ENCODE data around the gene BICRA. TPM values are rescaled to one million over a fixed set of nuclear protein-coding genes. Genes with fewer than 3 reads are reported as not detected.
A peak's percentile ranks its signal among the peaks of the same experiment; 100 is the strongest.

The BICRA gene
- total RNA-seq, 1 experiment from 2014 or later: 13.1 TPM

DNA sequence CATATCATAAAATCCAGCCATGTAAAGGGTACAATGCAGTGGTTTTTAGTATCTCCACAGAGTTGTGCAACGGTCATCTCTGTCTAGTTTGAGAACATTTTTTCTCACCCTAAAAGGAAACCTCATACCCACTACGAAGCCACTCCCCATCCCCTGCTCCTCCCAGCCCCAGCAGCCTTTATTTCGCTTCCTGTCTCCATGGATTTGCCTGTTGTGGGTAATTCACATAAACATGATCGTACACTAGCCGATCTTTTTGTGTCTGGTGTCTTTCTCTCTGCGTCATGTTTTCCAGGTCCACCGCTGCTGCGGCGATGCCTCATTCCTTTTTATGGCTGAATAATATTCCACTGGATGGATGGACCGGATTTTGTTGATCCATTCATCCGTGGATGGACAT, 28.6 kb downstream of the BICRA start:
- intact Hi-C loops (cut with micrococcal nuclease): no loop called here
- peak overlapping the region; percentile 11 for H3K27ac Mint-ChIP-seq (ENCODE audit: low read depth, unreplicated experiment)
- CTCF ChIA-PET: interaction anchor here (0.6 to 0.7 kb wide), 2 partner anchors 332 to 387 kb away, joined by 3 to 5 read pairs; no protein-coding TSS in a partner anchor

DNA sequence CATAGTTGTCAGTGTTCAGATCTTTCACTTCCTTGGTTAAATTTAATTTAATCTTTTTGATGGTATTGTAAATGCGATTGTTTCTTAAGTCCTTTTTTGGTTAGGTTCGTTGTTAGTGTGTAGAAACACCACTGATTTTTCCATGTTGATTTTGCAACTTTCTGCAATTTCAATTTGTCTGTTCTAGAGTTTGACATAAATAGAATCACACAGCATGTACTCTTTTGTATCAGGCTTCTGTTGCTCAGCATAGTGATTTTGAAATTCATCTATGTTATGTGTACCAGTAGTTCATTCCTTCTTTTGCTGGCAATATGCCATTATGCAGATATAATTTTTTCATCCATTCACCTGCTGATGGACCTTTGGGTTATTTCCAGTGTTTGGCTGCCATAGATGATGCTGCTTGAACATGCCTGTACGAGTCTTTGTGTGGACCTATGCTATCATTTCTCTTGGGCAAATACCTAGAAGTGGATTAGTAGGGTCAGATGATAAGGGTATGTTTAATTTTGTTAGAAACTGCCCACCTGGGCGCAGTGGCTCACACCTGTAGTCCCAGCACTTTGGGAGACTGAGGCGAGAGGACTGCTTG, 33.1 kb downstream of the BICRA start:
- Mint-ChIP-seq H3K27ac (ENCODE audit: low read depth, unreplicated experiment) (peak overlapping the region; percentile 42), H3K9me3 (ENCODE audit: unreplicated experiment) (no peaks in the 10 kb centered on the region), H3K36me3 (ENCODE audit: insufficient read depth, unreplicated experiment) (peaks cover 39% of the 10 kb centered on the region), H3K4me1 (ENCODE audit: insufficient read depth, unreplicated experiment) (peaks cover 35% of the 10 kb centered on the region), H3K27me3 (ENCODE audit: insufficient read depth, unreplicated experiment) (no peaks in the 10 kb centered on the region), H3K4me3 (ENCODE audit: unreplicated experiment) (no peak overlapping the region)
- TF ChIP-seq, protein P1, sequence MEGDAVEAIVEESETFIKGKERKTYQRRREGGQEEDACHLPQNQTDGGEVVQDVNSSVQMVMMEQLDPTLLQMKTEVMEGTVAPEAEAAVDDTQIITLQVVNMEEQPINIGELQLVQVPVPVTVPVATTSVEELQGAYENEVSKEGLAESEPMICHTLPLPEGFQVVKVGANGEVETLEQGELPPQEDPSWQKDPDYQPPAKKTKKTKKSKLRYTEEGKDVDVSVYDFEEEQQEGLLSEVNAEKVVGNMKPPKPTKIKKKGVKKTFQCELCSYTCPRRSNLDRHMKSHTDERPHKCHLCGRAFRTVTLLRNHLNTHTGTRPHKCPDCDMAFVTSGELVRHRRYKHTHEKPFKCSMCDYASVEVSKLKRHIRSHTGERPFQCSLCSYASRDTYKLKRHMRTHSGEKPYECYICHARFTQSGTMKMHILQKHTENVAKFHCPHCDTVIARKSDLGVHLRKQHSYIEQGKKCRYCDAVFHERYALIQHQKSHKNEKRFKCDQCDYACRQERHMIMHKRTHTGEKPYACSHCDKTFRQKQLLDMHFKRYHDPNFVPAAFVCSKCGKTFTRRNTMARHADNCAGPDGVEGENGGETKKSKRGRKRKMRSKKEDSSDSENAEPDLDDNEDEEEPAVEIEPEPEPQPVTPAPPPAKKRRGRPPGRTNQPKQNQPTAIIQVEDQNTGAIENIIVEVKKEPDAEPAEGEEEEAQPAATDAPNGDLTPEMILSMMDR (IDR thresholded peaks at IDR 0.05; ENCODE audit: unreplicated experiment): no peak
- intact Hi-C loops (cut with micrococcal nuclease): no loop called here
- CTCF ChIA-PET: no interaction called here
- BruUV-seq (replicated peaks): no TSS peak
- DNase-seq (ENCODE audit: unreplicated experiment): no peak
- POLR2A ChIA-PET: interaction anchor here (1.0 kb wide), 1 partner anchor 42 kb away, joined by 5 read pairs; no protein-coding TSS in a partner anchor

More for the DNA sequence above, 28.6 kb downstream of the BICRA start:
- TF ChIP-seq, protein P1 (IDR thresholded peaks at IDR 0.05; ENCODE audit: unreplicated experiment): no peak
- Mint-ChIP-seq H3K9me3 (ENCODE audit: unreplicated experiment) (no peaks in the 10 kb centered on the region), H3K4me1 (ENCODE audit: insufficient read depth, unreplicated experiment) (peaks cover 37% of the 10 kb centered on the region), H3K27me3 (ENCODE audit: insufficient read depth, unreplicated experiment) (no peaks in the 10 kb centered on the region), H3K36me3 (ENCODE audit: insufficient read depth, unreplicated experiment) (peaks cover 36% of the 10 kb centered on the region), H3K4me3 (ENCODE audit: unreplicated experiment) (no peak overlapping the region)
- DNase-seq (ENCODE audit: unreplicated experiment): no peak
- BruUV-seq (replicated peaks): no TSS peak
- POLR2A ChIA-PET: no interaction called here

DNA sequence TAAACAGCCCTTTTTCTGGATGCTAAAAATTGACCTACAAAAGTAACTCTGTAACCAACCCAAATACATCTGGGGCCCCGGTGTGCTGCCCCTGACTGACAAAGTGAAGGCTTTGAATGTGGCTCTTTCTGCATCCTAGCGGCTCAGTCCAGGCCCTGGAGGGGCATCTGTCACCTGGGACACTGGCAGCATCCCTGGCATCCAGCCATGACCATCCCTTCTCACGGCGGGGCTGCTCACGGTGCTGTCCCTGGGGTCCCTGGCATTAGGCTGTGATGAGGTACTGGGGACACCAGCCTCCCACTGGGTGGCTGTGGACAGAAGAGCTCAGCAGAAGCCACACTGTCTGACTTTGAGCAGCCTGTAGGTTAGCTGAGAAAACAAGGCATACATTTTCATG, 34.3 kb downstream of the BICRA start:
- Mint-ChIP-seq H3K4me3 (ENCODE audit: unreplicated experiment) (no peak overlapping the region), H3K27me3 (ENCODE audit: insufficient read depth, unreplicated experiment) (no peaks in the 10 kb centered on the region), H3K4me1 (ENCODE audit: insufficient read depth, unreplicated experiment) (peaks cover 30% of the 10 kb centered on the region), H3K27ac (ENCODE audit: low read depth, unreplicated experiment) (no peak overlapping the region), H3K9me3 (ENCODE audit: unreplicated experiment) (no peaks in the 10 kb centered on the region), H3K36me3 (ENCODE audit: insufficient read depth, unreplicated experiment) (peaks cover 35% of the 10 kb centered on the region)
- no TSS peak for BruUV-seq (replicated peaks)
- DNase-seq (ENCODE audit: unreplicated experiment): no peak
- ChIA-PET POLR2A (interaction anchor here (1.3 kb wide), 1 partner anchor 25 kb away, joined by 3 read pairs; no protein-coding TSS in a partner anchor), CTCF (no interaction called here)
- intact Hi-C loops (cut with micrococcal nuclease): no loop called here
- TF ChIP-seq, protein P1 (IDR thresholded peaks at IDR 0.05; ENCODE audit: unreplicated experiment): no peak

DNA sequence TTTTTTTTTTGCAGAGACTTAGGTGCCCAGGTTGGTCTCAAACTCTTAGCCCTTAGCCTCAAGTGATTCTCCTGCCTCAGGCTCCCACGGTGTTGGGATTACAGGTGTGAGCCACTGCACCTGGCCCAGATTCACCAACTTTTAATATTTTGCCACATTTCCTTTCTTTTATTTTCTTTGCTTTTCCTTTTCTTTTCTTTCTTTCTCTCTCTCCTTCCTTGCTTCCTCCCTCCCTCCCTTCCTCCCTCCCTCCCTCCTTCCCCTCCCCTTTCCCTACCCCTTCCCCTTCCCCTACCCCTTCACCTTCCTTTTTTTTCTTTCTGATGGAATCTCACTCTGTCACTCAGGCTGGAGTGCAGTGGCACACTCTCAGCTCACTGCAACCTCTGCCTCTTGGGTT, 35.3 kb downstream of the BICRA start:
- BruUV-seq (replicated peaks): no TSS peak
- intact Hi-C loops (cut with micrococcal nuclease): no loop called here
- no peak for DNase-seq (ENCODE audit: unreplicated experiment)
- TF ChIP-seq, protein P1 (IDR thresholded peaks at IDR 0.05; ENCODE audit: unreplicated experiment): no peak
- peaks cover 27% of the 10 kb centered on the region for H3K4me1 Mint-ChIP-seq (ENCODE audit: insufficient read depth, unreplicated experiment)
- H3K36me3 Mint-ChIP-seq (ENCODE audit: insufficient read depth, unreplicated experiment): peaks cover 33% of the 10 kb centered on the region
- ChIA-PET CTCF (interaction anchor here (0.6 kb wide), 2 partner anchors 16 to 1274 kb away, joined by 3 to 4 read pairs; no protein-coding TSS in a partner anchor), POLR2A (no interaction called here)
- no peak overlapping the region for H3K27ac Mint-ChIP-seq (ENCODE audit: low read depth, unreplicated experiment)
- no peaks in the 10 kb centered on the region for H3K27me3 Mint-ChIP-seq (ENCODE audit: insufficient read depth, unreplicated experiment)
- no peaks in the 10 kb centered on the region for H3K9me3 Mint-ChIP-seq (ENCODE audit: unreplicated experiment)
- no peak overlapping the region for H3K4me3 Mint-ChIP-seq (ENCODE audit: unreplicated experiment)

All from MCF 10A (cell line).